CD4-positive, alpha-beta T cell treated with Interleukin-1 beta for 1 hour (primary cell): Measurements from ENCODE around the gene MT1E.
"Not testable (repeated sequence)": the region's sequence is repeated elsewhere in the genome, so short reads cannot be mapped to it uniquely, and the experiment has no call there.

Experiments
- DNase-seq, 2 donors: peaks; one replicate each; pipeline ENCODE4 v3.0.0-alpha.2; 2020 to 2022

Gene MT1E

GRCh38 chr16:56607109-56607618, 18.4 kb upstream of the MT1E start:
- DNase-seq, result no peak

GRCh38 chr16:56607675-56608042, 17.9 kb upstream of the MT1E start:
- no peak for DNase-seq

- DNase-seq, result peak; percentile 84 to 86
Measured at GRCh38 chr16:56608043-56608875, 17.3 kb upstream of the MT1E start, which contains the start of gene MT2A. MT2A (plus strand) TSS chr16:56608584; CDS start chr16:56608656, 72 bp downstream.

- DNase-seq, result no peak
Measured at GRCh38 chr16:56608876-56609462, 16.6 kb upstream of the MT1E start.

DNA sequence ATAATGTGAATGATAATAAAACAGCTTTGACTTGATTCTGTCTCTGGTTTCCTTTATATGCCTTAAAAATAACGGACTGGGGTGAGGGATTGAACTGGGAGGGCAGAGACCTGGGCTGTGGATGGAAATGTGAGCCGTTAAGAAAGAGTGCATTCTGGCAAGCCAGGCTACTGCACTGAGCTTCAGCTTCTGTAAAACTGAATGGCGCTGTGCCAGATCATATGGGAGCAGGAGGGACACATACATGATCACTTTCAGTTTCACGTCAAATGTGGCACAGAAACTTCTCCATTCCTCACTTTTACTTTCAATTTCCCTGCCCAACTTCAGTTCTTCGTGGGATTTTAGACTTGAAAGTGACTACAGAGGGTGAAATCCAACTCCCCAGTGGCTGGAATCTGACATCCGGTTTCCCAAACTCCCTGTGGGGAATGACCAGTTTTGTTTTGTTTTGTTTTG, 16.1 kb upstream of the MT1E start:
- DNase-seq, result peak; percentile 75 to 77

- peak; percentile 67 to 69 for DNase-seq
Measured at GRCh38 chr16:56610017-56610608, 15.5 kb upstream of the MT1E start.

DNA sequence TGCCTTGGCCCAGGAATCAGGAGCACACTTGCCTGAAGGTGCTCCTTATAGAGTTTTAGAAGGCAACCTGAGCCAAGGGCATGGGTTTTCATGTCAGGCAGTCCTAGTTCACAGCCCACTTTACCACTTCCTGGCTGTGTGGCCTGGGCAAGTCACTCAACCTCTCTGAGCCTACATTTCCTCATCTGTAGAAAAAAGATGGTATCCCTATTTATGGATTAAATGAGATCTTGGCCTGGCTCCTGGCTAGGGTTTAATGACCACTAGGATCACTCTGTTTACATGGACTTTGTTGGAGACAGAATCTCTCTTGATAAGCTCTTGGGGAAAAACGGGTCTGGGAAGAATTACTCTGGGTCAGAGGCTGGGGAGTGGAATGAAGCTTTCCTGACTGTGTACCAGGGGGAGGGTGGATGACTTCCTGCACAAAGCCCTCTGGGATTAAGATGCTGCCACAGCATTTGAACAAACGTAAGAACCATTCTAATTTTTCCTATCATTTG, 14.9 kb upstream of the MT1E start:
- no peak for DNase-seq

GRCh38 chr16:56611281-56611833, 14.2 kb upstream of the MT1E start:
- no peak for DNase-seq

DNA sequence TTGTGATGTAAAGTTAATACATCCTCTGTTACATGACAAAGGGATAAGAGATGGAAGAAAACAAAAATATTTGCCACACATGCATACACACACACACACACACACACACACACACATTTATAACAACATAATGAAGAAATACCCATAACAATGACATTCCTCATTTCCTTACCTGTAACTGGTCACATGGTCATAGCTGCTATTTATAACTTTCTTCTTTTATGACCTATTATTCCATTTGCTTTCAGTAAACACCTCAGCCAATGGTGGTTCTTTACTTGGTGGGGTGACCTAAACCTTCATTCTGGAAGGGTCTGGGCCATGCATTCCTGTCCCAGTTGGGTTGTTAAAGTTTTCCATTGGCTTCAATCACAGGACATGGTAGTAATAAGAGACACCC, 11.9 kb upstream of the MT1E start:
- no peak for DNase-seq

- no peak for DNase-seq
Measured at GRCh38 chr16:56614549-56614991, 11.0 kb upstream of the MT1E start.

DNA sequence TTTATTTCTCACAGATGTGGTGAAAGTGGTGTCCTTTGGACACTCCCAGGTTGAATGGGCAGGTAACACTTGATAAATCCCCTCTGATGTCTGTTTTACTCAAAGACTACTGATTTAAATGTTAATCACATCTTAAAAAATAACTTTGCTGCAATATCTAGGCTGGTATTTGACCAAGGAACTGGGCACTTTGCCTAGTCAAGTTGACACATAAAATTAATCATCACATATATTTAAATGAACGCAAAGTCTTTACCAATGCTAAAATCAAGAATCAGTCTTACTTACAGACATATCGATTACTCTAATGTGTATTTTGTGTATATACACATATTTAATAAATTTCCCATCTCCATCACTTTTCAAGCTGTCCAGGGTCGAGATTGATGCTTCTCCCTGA, 10.2 kb upstream of the MT1E start:
- DNase-seq, result no peak

DNA sequence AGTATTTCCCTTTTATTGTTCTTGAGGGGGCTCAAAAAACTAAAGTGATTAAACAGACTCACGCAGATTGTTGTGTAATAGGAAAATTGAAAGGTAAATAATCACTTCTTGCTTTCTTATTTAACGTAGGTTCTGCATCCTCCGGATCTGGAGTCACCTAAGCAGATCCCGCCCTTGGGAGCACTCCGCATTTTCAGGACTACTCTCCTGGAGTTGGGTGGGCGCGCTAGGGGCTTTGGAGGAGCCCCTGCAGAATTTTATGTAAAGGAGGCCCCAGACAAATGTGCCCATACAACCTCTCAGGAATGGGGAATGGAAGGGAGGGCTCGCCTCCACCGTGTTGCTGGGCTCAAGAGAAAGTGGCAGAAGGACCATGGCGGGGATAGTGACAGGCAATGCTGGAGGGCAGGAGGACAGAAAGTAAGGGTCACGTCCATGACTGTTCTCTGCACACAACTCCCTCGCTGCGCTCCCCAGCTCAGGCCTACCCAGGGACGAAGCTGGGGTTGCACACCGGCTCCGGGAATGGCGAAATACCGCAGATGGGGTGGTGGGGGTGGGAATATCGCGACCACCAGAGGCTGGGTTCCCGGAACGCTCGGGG, 8.9 kb upstream of the MT1E start:
- DNase-seq, result no peak

- DNase-seq, result peak in 1 of 2 donors; percentile 39
Measured at GRCh38 chr16:56617212-56618085, 8.1 kb upstream of the MT1E start.

GRCh38 chr16:56618138-56618537, 7.4 kb upstream of the MT1E start:
- DNase-seq, result no peak

DNA sequence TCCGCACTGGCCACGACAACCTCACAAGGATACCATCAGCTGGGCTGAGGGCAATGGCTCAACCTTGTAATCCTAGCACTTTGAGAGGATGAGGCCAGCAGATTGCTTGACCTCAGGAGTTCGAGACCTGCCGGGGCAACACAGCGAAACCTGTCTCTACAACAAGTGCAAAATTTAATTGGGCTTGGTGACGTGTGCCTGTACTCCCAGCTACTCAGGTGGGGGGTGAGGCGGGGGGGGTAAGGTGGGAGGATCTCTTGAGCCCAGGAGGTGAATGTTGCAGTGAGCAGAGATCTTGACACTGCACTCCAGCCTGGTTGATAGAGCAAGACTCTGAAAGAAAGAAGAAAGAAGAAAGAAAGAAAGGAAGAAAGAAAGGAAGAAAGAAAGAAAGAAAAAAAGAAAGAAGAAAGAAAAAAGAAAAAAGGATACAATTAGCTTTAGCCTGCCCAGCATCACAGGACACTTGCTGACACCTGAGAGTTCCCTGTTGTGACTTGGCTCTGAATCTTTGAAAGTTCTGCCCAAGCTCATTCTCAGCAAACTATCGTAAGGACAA, 5.2 kb upstream of the MT1E start:
- DNase-seq, result no peak

DNA sequence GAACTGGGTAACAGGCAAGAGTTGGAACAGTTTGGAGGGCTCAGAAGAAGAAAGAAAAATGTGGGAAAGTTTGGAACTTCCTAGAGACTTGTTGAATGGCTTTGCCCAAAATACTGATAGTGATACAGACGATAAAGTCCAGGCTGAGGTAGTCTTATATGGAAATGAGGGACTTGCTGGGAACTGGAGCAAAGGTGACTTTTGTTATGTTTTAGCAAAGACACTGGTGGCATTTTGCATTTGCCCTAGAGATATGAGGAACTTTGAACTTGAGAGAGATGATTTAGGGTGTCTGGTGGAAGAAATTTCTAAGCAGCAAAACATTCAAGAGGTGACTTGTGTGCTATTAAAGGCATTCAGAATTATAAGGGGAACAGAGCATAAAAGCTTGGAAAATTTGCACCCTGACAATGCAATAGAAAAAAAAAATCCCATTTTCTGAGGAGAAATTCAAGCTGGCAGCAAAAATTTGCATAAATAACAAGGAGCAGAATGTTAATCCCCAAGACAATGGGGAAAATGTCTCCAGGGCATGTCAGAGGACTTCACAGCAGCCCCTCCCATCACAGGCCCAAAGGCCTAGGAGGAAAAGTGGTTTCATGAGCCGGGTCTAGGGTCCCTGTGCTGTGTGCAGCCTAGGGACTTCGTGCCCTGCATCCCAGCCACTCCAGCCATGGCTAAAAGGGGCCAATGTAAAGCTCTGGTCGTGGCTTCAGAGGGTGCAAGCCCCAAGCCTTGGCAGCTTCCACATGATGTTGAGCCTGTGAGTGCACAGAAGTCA, 3.7 kb upstream of the MT1E start:
- not testable (repeated sequence) for DNase-seq

- DNase-seq, result not testable (repeated sequence)
Measured at GRCh38 chr16:56623184-56623583, 2.4 kb upstream of the MT1E start.

- no peak for DNase-seq
Measured at GRCh38 chr16:56623637-56624036, 1.9 kb upstream of the MT1E start.

DNA sequence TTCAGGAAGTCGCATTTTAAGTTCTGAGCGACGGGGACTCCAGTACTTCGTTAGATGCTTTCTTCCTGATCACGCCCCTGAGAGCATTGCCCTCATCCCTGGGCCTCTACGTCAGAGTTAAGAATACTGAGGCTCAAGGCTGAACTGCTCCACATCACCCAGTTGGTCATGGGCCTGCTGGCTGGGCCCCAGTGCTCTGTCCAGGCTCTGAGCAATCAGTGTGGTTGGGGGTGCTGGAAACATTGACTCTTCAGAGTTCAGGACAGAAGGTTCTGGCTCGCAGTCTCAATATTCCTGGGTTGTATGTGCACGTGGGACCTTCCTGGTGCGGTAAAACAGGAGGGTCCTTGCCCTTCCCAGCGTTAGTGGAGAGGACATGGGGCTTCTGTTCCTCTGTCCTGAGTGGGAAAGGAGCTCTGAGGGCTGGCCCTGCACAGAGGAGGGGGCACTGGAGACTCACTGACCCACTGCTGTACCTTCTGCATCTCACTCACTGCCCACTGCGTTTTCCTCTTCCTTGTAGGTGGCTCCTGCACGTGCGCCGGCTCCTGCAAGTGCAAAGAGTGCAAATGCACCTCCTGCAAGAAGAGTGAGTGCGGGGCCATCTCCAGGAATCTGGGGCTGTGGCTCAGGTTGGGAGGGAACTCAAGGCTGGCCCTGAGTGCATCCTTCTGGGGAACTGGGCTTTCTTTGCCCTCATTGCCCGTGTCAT, 518 bp downstream of the MT1E start:
- no peak for DNase-seq

DNA sequence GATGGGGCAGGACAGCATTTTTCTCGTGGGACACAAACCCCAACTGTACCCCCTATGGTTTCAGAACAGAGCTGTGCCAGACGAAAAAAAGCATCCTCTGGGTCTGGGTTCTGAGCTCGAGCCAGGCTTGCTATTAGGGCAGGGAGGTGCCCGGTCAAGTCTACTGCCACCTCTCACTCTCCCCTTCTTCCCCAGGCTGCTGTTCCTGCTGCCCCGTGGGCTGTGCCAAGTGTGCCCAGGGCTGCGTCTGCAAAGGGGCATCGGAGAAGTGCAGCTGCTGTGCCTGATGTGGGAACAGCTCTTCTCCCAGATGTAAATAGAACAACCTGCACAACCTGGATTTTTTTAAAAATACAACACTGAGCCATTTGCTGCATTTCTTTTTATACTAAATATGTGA, 1.1 kb downstream of the MT1E start:
- DNase-seq, result no peak
